ENCODE measurements around the gene ZNF500. TPM values are rescaled to one million over a fixed set of nuclear protein-coding genes. Genes with fewer than 3 reads are reported as not detected.

Gene ZNF500
- total and polyA plus RNA-seq, 2 experiments from 2014 or later = 5.8 to 15.3 TPM

DNA sequence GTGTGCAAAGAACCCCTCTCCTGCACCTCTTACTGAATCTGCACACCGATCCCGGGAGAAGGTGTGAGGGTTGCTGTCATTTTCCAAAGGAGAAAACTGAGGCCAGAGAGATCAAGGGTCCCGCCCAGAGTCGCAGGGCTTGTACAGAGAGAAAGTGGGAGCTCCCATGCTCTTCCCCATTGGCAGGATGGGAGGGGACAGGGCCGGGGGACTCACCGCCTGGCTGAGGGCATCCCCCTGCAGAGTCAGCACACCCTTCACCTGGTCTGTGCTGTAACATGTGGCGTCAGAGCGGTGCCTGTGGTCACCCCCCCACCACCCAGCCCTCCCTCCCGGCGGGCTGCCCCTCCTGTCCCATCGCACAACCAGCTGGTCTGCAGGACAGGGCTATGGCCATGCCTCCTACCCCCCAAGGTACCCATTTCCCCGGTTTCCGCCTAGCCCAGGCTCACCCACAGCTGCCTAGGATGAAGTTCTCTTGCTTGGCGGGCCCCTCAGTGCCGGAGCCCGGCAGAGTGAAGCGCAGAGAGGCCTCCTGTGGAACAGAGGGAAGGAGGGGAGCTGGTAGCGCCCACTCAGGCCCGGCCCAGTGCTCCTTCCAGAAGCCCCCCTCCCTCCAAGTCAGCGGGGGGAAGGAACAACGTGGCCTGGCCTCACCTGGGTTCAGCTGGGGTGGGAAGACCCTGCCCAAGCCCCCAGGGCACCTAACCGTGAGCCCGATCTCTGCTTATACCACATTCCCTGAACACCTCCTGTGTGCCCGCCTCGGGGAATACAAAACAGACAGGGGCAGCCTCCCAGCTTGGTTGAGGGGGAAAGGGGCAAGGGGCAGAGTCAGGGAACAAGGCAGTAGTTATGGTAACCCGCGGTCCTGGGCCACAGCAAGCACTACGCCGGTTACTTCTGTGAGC, 34.3 kb upstream of the ZNF500 start (continued):
- no peak for TF ChIP-seq ZNF331 (CRISPR knock-in tag; IDR thresholded peaks at IDR 0.05; ENCODE audit: low read depth)
- no peak for TF ChIP-seq EZH2 (IDR thresholded peaks at IDR 0.05; ENCODE audit: low read depth, unreplicated experiment)
- TF ChIP-seq REST (IDR thresholded peaks at IDR 0.05; ENCODE audit: unreplicated experiment) = no peak
- no peak for TF ChIP-seq NANOG (IDR thresholded peaks at IDR 0.05; ENCODE audit: borderline replicate concordance)
- TF ChIP-seq JUNB (IDR thresholded peaks at IDR 0.05; ENCODE audit: unreplicated experiment) = no peak

GRCh38 chr16:4800290-4801041, 33.5 kb upstream of the ZNF500 start:
- H3F3A ChIP-seq (replicated peaks; ENCODE audit: low read depth) = peaks cover 16% of the 10 kb centered on the region; the same call in 1 of the 2 replicates
- peaks cover 3% of the 10 kb centered on the region; the same call in 1 of the 2 replicates for H3K36me3 ChIP-seq (ENCODE audit: insufficient read depth)
- ATAC-seq (no peak), DNase-seq (ENCODE audit: low spot score) (no peak)
- Mint-ChIP-seq H3K27me3 (ENCODE audit: insufficient read depth, low read depth, poor library complexity) (peaks cover 12% of the 10 kb centered on the region), H3K9me3 (no peaks in the 10 kb centered on the region), H3K27ac (no peak overlapping the region), H3K4me1 (peaks cover 26% of the 10 kb centered on the region), H3K36me3 (ENCODE audit: low read depth) (peaks cover 16% of the 10 kb centered on the region), H3K4me3 (peak overlapping the region; percentile 78)
- H3K4me3 ChIP-seq = peak overlapping the region; percentile 57; the same call in 1 of the 2 replicates
- H3K4me2 ChIP-seq = peak overlapping the region; percentile 81
- no peaks in the 10 kb centered on the region for H3K79me2 ChIP-seq (replicated peaks; ENCODE audit: insufficient read depth)
- H3K27ac ChIP-seq (ENCODE audit: low read depth) = no peak overlapping the region
- H2AFZ ChIP-seq = no peak overlapping the region
- no peaks in the 10 kb centered on the region for H3K9me2 ChIP-seq (ENCODE audit: insufficient read depth)
- TF ChIP-seq CREB1 (CRISPR knock-in tag; IDR thresholded peaks at IDR 0.05; ENCODE audit: low read depth) (no peak), ZNF114 (CRISPR knock-in tag; IDR thresholded peaks at IDR 0.05) (no peak), NANOG (IDR thresholded peaks at IDR 0.05; ENCODE audit: borderline replicate concordance) (no peak), EZH2phosphoT487 (IDR thresholded peaks at IDR 0.05; ENCODE audit: unreplicated experiment) (no peak), POLR2AphosphoS5 (IDR thresholded peaks at IDR 0.05; ENCODE audit: low read depth) (no peak)
- H4K20me1 ChIP-seq (replicated peaks; ENCODE audit: insufficient read depth) = no peaks in the 10 kb centered on the region
- peaks cover 28% of the 10 kb centered on the region; the same call in 1 of the 2 replicates for H3K4me1 ChIP-seq (ENCODE audit: insufficient read depth)
- no peaks in the 10 kb centered on the region for H3K27me3 ChIP-seq (ENCODE audit: insufficient read depth)

All from GM23338 (cell line).